ENCODE results near the gene ITGAD. TPM values are rescaled to one million over a fixed set of nuclear protein-coding genes. Genes with fewer than 3 reads are reported as not detected.
A peak's percentile ranks its signal among the peaks of the same experiment; 100 is the strongest.

ITGAD gene
- total RNA-seq, 4 donors from 2014 or later: 0.27 TPM; not detected in 3

DNA sequence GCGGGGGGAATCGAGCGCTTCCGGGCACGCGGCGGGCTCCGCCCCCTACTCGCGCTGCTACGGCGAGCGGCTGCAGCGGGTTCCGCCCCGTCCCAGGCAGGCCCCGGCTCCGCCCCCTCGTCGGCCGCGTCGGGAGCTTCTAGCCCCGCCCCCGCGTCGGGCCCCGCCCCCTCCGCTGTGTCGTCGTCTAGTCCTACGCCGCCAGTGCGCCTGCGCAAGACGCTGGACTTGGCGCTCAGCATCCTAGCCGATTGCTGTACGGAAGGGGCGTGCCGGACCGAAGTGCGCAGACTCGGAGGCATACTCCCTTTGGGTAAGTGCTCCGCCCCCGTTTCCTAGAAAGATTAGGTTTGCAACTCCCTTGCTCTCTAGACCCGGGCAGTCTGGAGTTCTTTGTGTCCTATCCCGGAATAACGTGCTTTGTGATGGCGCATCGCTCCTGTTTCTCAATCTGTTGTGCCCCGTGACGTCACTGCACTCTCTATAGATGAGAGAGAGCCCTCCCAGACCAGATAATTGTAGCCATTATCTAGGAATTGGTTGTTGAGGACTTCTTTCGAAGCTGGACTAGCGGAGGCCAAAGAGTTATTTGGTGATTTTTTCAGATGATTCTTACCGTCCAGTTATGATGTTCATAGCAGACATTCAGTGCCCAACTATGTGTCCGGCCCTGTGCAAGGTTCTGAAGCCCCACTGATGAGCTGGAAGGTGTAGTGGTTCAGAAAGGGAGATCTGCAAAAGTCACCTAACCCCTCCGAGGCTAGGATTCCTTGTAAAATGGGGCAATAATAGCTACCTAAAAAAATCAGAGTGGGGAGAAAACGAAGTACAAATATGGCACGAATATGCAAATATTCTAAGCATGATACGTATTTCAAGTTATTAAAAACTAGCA lies 66.8 kb downstream of the ITGAD start:
- Histone ChIP-seq H3K4me1 (peaks cover 0 to 52% (median 35%) of the 10 kb centered on the region in 3 donors), H3K27me3 (no peaks in the 10 kb centered on the region), H3K9me3 (no peaks in the 10 kb centered on the region), H3K36me3 (peaks cover 0 to 41% of the 10 kb centered on the region in 2 donors), H3K27ac (peak overlapping the region; percentile 84 to 100 (median 95)), H3K4me3 (peak overlapping the region; percentile 66 to 67)
- peak; percentile 89 for ATAC-seq
- TF ChIP-seq, protein P1, sequence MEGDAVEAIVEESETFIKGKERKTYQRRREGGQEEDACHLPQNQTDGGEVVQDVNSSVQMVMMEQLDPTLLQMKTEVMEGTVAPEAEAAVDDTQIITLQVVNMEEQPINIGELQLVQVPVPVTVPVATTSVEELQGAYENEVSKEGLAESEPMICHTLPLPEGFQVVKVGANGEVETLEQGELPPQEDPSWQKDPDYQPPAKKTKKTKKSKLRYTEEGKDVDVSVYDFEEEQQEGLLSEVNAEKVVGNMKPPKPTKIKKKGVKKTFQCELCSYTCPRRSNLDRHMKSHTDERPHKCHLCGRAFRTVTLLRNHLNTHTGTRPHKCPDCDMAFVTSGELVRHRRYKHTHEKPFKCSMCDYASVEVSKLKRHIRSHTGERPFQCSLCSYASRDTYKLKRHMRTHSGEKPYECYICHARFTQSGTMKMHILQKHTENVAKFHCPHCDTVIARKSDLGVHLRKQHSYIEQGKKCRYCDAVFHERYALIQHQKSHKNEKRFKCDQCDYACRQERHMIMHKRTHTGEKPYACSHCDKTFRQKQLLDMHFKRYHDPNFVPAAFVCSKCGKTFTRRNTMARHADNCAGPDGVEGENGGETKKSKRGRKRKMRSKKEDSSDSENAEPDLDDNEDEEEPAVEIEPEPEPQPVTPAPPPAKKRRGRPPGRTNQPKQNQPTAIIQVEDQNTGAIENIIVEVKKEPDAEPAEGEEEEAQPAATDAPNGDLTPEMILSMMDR (IDR thresholded peaks at IDR 0.05): no peak
- TF ChIP-seq POLR2AphosphoS5 (IDR thresholded peaks at IDR 0.05): peak; percentile 35
- 7 to 12% methylated on average over 5 to 11 of the region's 61 CpGs for WGBS, 2 donors (ENCODE audit: low coverage in 1 of 2)

DNA sequence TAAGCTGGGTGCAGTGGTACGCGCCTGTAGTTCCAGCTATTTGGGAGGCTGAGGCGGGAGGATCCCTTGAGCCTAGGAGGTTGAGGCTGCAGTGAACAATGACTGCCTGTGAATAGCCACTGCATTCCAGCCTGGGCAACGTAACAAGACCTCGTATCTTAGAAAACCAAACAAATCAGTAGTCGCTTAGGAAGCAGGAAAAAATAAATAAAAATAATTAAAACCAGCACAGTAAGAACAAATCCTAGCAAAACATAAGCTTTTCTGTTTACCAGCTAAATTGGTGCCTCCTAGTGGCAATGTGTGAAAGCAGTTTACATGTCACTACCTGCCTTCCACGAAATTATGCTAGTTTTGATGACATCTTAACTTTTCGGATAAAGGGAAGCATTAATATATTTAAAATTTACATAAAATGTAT lies 67.5 kb downstream of the ITGAD start:
- no peaks in the 10 kb centered on the region for H3K9me3 ChIP-seq
- no peaks in the 10 kb centered on the region for H3K27me3 ChIP-seq
- H3K27ac ChIP-seq: peak overlapping the region; percentile 44 to 100 (median 95)
- H3K4me1 ChIP-seq: peaks cover 0 to 45% (median 30%) of the 10 kb centered on the region in 3 donors
- no peak for ATAC-seq
- H3K36me3 ChIP-seq: peaks cover 0 to 48% of the 10 kb centered on the region in 2 donors
- peak overlapping the region in 1 of 2 donors; percentile 66 for H3K4me3 ChIP-seq
- TF ChIP-seq POLR2A (IDR thresholded peaks at IDR 0.05): no peak
- TF ChIP-seq, protein P1 (IDR thresholded peaks at IDR 0.05): peak in 3 of 4 experiments; percentile 47 to 56 (median 53)
- 37 to 38% methylated on average over 8 of the region's 8 CpGs for WGBS, 2 donors (ENCODE audit: low coverage in 1 of 2)

DNA sequence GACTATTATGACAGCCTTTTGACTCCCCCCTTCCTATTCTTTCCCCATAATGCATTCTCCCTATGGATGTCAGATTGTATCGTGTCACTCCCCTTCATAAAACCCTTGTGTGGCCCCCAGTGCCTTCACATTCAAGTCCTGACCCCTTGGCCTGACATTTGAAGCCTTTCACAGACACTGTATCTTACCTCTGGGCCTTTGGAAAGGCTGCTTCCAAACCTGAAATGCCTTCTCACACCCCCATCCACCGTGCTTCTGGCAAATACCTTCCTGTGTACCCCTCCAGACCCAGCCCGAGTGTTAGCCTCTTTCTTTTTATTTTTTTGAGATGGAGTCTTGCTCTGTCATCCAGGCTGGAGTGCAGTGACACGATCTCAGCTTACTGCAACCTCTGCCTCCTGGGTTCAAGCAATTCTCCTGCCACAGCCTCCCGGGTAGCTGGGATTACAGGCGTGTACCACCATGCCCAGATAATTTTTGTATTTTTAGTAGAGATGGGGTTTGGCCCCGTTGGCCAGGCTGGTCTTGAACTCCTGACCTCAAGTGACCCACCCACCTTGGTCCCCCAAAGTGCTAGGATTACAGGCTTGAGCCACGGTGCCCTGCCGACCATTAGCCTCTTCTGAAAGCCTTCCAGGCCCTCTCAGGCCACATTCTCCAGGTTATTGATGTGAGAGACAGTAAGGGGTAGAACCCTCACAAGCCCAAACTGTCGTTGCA lies 68.2 kb downstream of the ITGAD start:
- 83 to 84% methylated on average over 6 to 8 of the region's 10 CpGs for WGBS, 2 donors (ENCODE audit: low coverage in 1 of 2)
- Histone ChIP-seq H3K4me3 (no peak overlapping the region), H3K27me3 (no peaks in the 10 kb centered on the region), H3K9me3 (no peaks in the 10 kb centered on the region), H3K36me3 (peaks cover 0 to 56% of the 10 kb centered on the region in 2 donors), H3K4me1 (peaks cover 0 to 38% (median 25%) of the 10 kb centered on the region in 3 donors), H3K27ac (peak overlapping the region in 3 of 4 donors; percentile 92 to 100 (median 98))
- no peak for ATAC-seq
- TF ChIP-seq POLR2AphosphoS5 (IDR thresholded peaks at IDR 0.05): no peak
- TF ChIP-seq EP300 (IDR thresholded peaks at IDR 0.05): no peak
- TF ChIP-seq, protein P1 (IDR thresholded peaks at IDR 0.05): no peak
- TF ChIP-seq POLR2A (IDR thresholded peaks at IDR 0.05): no peak

DNA sequence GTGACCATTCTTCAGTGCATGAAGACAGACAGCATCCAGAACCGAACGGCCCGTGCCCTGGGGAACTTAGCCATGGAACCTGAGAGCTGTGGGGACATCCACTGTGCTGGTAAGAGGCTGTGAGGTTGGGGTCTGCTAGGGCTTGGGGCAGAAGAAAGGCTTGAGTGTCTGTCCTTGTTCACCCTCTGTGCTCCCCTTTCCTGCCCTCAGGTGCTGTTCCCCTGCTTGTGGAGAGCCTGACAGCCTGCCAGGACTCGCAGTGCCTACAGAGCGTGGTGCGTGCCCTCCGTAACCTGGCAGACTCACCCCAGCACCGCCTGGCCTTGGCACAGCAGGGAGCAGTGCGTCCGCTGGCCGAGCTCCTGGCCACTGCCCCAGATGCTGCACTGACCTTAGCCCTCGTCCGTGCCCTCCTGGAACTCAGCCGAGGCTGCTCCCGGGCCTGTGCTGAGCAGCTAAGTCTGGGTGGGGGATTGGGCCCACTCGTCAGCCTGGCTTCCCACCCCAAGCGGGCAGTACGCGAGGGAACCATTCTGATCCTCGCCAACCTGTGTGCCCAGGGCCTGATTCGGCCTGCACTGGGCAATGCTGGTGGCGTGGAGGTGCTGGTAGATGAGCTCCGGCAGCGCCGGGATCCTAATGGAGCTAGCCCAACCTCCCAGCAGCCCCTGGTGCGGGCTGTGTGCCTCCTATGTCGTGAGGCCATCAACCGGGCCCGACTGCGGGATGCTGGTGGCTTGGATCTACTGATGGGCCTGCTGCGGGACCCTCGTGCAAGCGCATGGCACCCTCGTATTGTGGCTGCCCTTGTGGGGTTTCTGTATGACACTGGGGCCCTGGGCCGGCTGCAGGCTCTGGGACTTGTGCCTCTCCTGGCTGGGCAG lies 69.0 kb downstream of the ITGAD start:
- WGBS, 2 donors (ENCODE audit: low coverage in 1 of 2): 88% methylated on average over 5 of the region's 35 CpGs; no CpG with 5 or more reads in 1 of the 2 donors
- TF ChIP-seq EP300 (IDR thresholded peaks at IDR 0.05) (no peak), POLR2A (IDR thresholded peaks at IDR 0.05) (no peak)
- no peak overlapping the region for H3K27ac ChIP-seq
- H3K4me1 ChIP-seq: peaks cover 0 to 30% (median 17%) of the 10 kb centered on the region in 3 donors
- H3K36me3 ChIP-seq: peaks cover 0 to 59% of the 10 kb centered on the region in 2 donors
- no peak for ATAC-seq
- no peak overlapping the region for H3K4me3 ChIP-seq
- H3K9me3 ChIP-seq: no peaks in the 10 kb centered on the region
- H3K27me3 ChIP-seq: no peaks in the 10 kb centered on the region

Measured in gastroesophageal sphincter (tissue), 4 donors.